Activated naive CD8-positive, alpha-beta T cell (primary cell): ENCODE results near the gene KPNA1.
A peak's percentile ranks its signal among the peaks of the same experiment; 100 is the strongest.
"Not testable (repeated sequence)": the region's sequence is repeated elsewhere in the genome, so short reads cannot be mapped to it uniquely, and the experiment has no call there.

Experiments
- H3K27ac Mint-ChIP-seq: one replicate; pipeline ENCODE4 v1.8.0; 2021; ENCODE audit warnings: mixed read lengths
- H3K27me3 Mint-ChIP-seq: one replicate; pipeline ENCODE4 v1.8.0; 2021; ENCODE audit warnings: mixed read lengths
- H3K36me3 Mint-ChIP-seq: one replicate; pipeline ENCODE4 v1.8.0; 2021; ENCODE audit warnings: mixed read lengths
- H3K4me1 Mint-ChIP-seq: one replicate; pipeline ENCODE4 v1.8.0; 2021; ENCODE audit warnings: low read depth, mixed read lengths
- H3K4me3 Mint-ChIP-seq: one replicate; pipeline ENCODE4 v1.8.0; 2021; ENCODE audit warnings: mild to moderate bottlenecking, mixed read lengths
- H3K9me3 Mint-ChIP-seq: one replicate; pipeline ENCODE4 v1.8.0; 2021; ENCODE audit warnings: low read depth, mixed read lengths

The KPNA1 gene

DNA sequence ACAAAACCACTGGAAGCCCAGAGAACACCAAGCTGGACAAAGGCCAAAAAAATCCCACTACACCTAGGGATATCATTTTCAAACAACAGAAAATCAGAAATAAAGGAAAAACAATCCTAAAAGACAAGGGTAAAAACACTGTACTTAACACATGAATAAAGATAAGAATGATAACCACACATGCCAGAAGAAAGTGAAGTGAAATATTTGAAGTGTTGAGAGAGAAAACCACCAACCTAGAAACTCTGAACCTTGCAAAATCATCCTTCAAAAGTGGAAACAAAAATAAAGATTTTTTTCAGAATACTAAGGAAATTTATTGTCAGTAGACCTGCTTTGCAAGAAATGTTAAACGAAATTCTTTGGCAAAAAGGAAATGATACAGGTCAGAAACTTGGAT, 45.1 kb downstream of the KPNA1 start:
- Mint-ChIP-seq H3K4me1 (peaks cover 66% of the 10 kb centered on the region), H3K27ac (peak overlapping the region; percentile 61)

DNA sequence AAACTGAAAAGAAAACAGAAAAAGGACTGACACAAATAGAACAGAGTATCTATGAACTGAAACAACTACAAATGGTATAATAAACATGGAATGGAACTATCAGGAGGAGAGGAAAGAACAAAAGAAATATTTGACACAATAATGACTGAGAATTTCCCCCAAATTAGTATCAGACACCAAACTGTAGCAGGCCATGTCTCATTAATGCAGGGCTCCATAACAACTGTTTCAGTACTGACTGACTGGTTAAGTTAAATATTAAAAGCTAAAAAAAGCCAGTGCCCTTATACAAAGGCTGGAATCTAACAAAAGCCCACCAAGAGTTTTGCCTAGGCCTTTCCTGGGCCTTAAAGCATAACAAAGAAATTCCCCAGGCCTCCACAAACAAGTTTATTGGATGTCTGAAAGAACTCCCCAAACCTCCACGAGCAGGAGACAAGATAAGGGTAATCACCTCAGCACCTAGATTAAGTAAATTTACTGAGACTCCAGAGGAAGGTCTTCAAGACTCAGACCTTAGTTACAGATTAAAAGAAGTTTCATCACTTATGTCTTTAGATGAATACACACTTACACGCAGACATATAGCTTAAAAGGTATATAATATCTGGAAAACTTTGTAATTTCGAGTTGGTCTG, 45.7 kb downstream of the KPNA1 start:
- Mint-ChIP-seq H3K4me1 (peaks cover 60% of the 10 kb centered on the region), H3K9me3 (no peaks in the 10 kb centered on the region), H3K4me3 (no peak overlapping the region), H3K27me3 (no peaks in the 10 kb centered on the region), H3K36me3 (peaks cover 8% of the 10 kb centered on the region), H3K27ac (peak overlapping the region; percentile 31)

More for the DNA sequence above, 45.1 kb downstream of the KPNA1 start:
- no peaks in the 10 kb centered on the region for H3K9me3 Mint-ChIP-seq
- peak overlapping the region; percentile 54 for H3K4me3 Mint-ChIP-seq
- no peaks in the 10 kb centered on the region for H3K27me3 Mint-ChIP-seq
- peaks cover 10% of the 10 kb centered on the region for H3K36me3 Mint-ChIP-seq

DNA sequence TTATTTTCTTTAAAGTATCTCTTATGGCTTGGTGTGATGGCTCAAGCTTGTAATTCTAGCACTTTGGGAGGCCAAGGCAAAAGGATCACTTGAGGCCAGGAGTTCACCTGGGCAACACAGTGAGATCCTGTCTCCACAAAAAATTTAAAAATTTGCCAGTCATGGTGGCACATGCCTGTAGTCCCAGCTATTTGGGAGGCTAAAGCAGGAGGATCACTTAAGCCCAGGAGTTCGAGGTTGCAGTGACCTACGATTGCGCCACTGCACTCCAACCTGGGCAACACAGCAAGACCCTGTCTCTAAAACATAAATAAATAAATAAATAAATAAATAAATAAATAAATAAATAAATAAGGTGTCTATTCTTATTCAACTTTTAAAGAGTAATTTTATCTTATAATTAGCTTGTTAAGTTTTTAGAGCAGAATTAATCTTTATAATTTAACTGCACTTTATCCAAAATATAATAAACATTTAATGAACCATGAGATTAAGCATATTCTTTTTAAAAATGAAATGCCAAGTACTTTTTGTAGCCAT, 48.0 kb downstream of the KPNA1 start:
- Mint-ChIP-seq H3K36me3 (peaks cover 5% of the 10 kb centered on the region), H3K9me3 (no peaks in the 10 kb centered on the region), H3K27me3 (no peaks in the 10 kb centered on the region), H3K4me3 (no peak overlapping the region), H3K27ac (no peak overlapping the region), H3K4me1 (peaks cover 40% of the 10 kb centered on the region)

DNA sequence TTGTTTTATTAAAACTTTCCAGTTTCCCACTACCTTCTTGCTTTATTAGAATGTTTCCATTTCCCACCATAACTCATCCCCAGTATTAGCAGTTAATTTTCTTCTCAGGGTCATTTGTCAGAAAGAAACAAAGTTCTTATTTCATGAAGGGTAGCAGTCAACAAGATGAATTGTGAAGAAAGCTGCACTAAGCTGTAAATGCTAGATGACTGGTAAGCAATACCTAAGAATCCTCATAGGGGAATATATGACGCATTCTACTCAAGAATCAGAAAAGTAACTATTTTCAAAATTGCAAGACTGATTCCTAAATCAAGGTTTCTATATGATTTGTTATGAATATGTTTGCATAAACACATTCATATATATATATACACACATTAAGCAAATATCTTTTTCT, 50.1 kb downstream of the KPNA1 start:
- Mint-ChIP-seq H3K27ac (peak overlapping the region; percentile 73), H3K36me3 (peaks cover 8% of the 10 kb centered on the region)

DNA sequence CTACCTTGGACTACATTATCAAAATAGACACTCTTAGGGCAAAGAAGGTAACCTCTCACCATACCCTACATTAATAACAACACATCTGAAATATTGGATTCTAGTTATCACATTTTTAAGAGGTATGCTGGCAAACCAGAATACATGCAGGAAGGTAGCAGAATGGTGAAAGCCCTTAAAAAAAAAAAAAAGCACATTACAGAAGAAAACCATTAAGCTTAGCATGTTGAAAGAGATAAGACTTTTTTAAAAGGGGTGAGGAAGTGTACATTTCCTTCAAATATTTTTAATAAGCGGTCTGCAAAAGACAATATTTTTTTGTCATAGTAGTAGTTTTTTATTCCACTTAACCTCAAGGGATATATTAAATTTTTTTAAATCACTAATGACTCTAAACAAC, 52.3 kb downstream of the KPNA1 start:
- Mint-ChIP-seq H3K27ac (no peak overlapping the region), H3K9me3 (no peaks in the 10 kb centered on the region), H3K4me3 (no peak overlapping the region), H3K36me3 (peaks cover 12% of the 10 kb centered on the region), H3K4me1 (peaks cover 6% of the 10 kb centered on the region), H3K27me3 (no peaks in the 10 kb centered on the region)

More for the DNA sequence above, 50.1 kb downstream of the KPNA1 start:
- peaks cover 25% of the 10 kb centered on the region for H3K4me1 Mint-ChIP-seq
- H3K9me3 Mint-ChIP-seq, result no peaks in the 10 kb centered on the region
- no peak overlapping the region for H3K4me3 Mint-ChIP-seq
- H3K27me3 Mint-ChIP-seq, result no peaks in the 10 kb centered on the region

DNA sequence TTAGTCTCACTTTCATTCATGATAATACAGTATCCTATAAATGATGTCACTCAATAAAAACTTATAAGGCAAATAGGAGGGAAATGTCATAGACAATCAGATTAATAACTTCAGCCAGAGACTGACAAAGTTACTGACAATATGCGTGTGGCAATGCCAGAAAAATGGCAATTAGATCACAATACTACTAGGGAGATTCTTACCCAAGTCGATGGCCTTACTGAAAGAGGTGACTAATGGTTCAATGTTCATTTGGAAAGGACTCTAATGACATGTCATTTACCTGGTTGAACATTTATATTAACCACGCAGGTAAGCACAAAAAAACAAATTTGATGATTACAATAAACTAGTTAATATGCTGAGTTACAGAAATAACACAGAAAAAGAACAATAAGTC, 52.9 kb downstream of the KPNA1 start:
- H3K9me3 Mint-ChIP-seq, result no peaks in the 10 kb centered on the region
- H3K27ac Mint-ChIP-seq, result no peak overlapping the region
- peaks cover 9% of the 10 kb centered on the region for H3K36me3 Mint-ChIP-seq
- H3K27me3 Mint-ChIP-seq, result no peaks in the 10 kb centered on the region
- no peak overlapping the region for H3K4me3 Mint-ChIP-seq
- H3K4me1 Mint-ChIP-seq, result peaks cover 4% of the 10 kb centered on the region

DNA sequence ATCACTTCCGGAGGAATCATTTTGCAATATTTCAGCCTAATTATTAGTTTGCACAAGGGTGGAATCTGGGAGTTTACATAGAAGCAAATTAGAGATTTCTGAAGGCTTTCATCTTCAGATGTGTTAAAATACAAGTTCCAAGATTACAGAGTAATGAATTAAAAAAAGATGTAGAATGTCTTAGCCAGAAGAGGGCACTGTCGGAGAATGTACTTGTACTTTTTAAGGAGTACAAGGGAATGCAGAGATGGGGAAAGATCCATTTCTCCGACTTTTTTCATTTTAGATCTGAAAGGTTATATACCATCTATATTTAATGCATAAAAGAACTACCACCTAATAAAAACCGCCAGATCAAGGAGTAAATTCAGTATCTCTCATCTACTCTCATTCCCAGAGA, 55.7 kb downstream of the KPNA1 start:
- no peaks in the 10 kb centered on the region for H3K27me3 Mint-ChIP-seq
- peaks cover 13% of the 10 kb centered on the region for H3K36me3 Mint-ChIP-seq
- H3K9me3 Mint-ChIP-seq, result no peaks in the 10 kb centered on the region
- H3K27ac Mint-ChIP-seq, result no peak overlapping the region
- no peak overlapping the region for H3K4me3 Mint-ChIP-seq
- peaks cover 4% of the 10 kb centered on the region for H3K4me1 Mint-ChIP-seq

DNA sequence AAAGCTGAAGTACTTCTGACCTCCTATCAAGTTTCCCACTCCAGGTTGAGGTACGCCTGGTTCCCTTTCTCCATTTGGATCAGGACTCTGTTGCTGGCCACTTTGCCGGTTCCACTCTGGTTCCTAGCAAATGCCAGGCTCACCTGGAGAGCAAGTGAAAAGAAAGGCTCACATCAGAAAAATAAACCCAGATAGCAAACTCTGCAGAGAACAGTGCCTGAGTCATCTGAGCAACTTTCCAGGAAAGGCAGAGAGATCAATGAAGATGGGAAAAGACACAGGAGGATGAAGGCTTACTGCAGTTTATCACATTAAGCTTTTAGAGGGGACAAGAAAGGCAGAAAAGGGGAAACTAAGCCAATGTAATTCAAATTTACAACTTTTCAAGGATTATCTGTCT, 57.0 kb downstream of the KPNA1 start:
- Mint-ChIP-seq H3K9me3 (no peaks in the 10 kb centered on the region), H3K36me3 (peaks cover 13% of the 10 kb centered on the region), H3K4me1 (peaks cover 4% of the 10 kb centered on the region), H3K27ac (peak overlapping the region; percentile 34), H3K27me3 (no peaks in the 10 kb centered on the region), H3K4me3 (no peak overlapping the region)

DNA sequence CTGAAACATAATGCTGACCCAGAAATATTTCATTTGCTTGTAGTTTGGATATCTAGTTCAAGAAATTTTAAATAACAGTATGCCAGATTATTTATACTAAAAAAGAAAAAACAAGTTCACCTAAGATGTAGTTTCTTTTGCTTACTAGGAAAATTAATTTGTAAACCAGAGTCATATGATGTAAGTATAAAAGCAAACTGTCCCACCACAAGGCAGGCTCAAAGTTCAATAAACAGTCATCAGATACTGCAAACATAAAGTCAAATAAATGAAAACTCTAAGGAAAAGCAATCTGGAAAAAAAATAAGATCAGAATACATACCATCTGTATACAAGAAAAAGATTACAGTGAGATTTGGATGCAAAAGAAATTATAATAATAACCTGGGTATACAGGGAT, 58.7 kb downstream of the KPNA1 start:
- peaks cover 8% of the 10 kb centered on the region for H3K36me3 Mint-ChIP-seq
- H3K4me3 Mint-ChIP-seq, result no peak overlapping the region
- H3K27me3 Mint-ChIP-seq, result no peaks in the 10 kb centered on the region
- no peaks in the 10 kb centered on the region for H3K9me3 Mint-ChIP-seq
- H3K27ac Mint-ChIP-seq, result no peak overlapping the region
- peaks cover 1% of the 10 kb centered on the region for H3K4me1 Mint-ChIP-seq

DNA sequence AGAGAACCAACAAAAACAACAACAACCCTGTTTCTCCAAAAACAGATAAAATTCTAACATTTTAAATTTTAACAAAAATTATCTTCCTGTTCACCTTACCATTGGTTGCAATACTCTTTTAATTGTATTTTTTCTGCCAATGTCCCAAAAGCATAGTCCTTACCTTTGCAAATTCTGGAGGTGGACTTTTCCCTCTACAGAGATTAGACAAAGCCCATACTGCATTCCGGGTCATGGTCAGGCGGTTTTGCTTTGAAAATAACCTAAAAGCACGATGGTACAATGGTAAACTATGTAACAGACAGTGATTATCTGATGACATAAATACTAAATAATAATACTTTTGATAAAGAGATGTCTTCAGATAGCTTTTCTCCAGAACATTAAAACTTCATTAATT, 63.4 kb downstream of the KPNA1 start:
- no peak overlapping the region for H3K27ac Mint-ChIP-seq
- peaks cover 31% of the 10 kb centered on the region for H3K36me3 Mint-ChIP-seq
- H3K27me3 Mint-ChIP-seq, result no peaks in the 10 kb centered on the region
- no peak overlapping the region for H3K4me3 Mint-ChIP-seq
- H3K4me1 Mint-ChIP-seq, result peaks cover 11% of the 10 kb centered on the region
- no peaks in the 10 kb centered on the region for H3K9me3 Mint-ChIP-seq

DNA sequence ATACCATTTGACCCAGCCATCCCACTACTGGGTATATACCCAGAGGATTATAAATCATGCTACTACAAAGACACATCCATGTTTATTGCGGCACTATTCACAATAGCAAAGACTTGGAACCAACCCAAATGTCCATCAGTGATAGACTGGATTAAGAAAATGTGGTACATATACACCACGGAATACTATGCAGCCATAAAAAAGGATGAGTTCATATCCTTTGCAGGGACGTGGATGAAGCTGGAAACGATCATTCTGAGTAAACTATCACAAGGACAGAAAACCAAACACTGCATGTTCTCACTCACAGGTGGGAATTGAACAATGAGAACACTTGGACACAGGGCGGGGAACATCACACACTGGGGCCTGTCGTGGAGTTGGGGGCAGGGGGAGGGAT, 66.5 kb downstream of the KPNA1 start:
- peaks cover 41% of the 10 kb centered on the region for H3K36me3 Mint-ChIP-seq

DNA sequence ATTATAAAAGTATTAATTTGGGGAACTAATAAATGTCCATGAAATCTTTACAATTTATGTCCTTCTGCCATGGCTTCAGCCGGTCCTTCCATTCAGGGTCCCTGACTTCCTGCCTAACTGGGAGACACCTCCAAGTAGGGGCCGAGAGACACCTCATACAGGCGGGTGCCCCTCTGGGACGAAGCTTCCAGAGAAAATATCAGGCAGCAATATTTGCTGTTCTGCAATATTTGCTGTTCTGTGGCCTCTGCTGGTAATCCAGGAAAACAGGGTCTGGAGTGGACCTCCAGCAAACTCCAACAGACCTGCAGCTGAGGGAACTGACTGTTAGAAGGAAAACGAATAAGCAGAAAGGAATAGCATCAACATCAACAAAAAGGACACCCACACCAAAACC, 70.2 kb downstream of the KPNA1 start:
- peaks cover 15% of the 10 kb centered on the region for H3K4me1 Mint-ChIP-seq
- not testable (repeated sequence) for H3K4me3 Mint-ChIP-seq, H3K27me3 Mint-ChIP-seq, H3K27ac Mint-ChIP-seq, H3K9me3 Mint-ChIP-seq
- H3K36me3 Mint-ChIP-seq, result peaks cover 52% of the 10 kb centered on the region

More for the DNA sequence above, 66.5 kb downstream of the KPNA1 start:
- not testable (repeated sequence) for H3K9me3 Mint-ChIP-seq, H3K27me3 Mint-ChIP-seq, H3K27ac Mint-ChIP-seq, H3K4me3 Mint-ChIP-seq
- peaks cover 15% of the 10 kb centered on the region for H3K4me1 Mint-ChIP-seq

DNA sequence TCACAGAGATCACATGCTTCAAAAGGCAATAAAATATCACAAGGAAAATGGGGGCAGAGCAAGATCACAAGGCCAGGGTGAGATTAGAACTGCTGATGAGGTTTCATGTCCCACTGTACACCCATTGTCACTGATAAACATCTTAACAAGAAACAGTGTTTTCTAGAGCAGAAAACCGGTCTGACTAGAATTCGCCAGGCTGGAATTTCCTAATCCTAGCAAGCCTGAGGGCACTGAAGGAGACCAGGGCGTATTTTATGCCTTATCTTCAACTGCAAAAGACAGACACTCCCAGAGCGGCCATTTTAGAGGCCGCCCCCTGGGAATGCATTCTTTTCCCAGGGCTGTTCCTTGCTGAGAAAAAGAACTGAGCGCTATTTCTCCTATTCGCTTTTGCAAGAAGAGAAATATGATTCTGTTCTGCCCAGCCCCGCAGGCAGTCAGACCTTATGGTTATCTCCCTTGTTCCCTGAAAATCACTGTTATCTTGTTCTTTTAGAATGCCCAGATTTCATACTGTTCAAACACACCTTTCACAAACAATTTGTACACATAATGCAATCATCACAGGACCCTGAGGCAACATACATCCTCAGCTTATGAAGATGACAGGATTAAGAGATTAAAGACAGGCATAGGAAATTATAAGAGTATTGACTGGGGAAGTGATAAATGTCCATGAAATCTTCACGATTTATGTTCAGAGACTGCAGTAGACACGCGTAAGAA, 70.8 kb downstream of the KPNA1 start:
- not testable (repeated sequence) for H3K9me3 Mint-ChIP-seq, H3K27me3 Mint-ChIP-seq, H3K4me3 Mint-ChIP-seq, H3K27ac Mint-ChIP-seq
- peaks cover 47% of the 10 kb centered on the region for H3K36me3 Mint-ChIP-seq
- H3K4me1 Mint-ChIP-seq, result peaks cover 15% of the 10 kb centered on the region

DNA sequence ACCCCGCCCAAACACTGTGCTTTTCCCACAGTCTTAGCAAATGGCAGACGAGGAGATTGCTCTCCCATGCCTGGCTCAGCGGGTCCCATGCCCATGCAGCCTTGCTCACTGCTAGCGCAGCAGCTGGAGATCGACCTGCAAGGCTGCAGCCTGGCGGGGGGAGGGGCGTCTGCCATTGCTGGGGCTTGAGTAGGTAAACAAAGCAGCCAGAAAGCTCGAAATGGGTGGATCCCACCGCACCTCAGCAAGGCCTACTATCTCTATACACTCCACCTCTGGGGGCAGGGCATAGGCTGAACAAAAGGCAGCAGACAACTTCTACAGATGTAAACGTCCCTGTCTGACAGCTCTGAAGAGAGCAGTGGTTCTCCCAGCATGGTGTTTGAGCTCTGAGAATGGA, 71.6 kb downstream of the KPNA1 start:
- Mint-ChIP-seq H3K27me3 (no peaks in the 10 kb centered on the region), H3K4me1 (peaks cover 13% of the 10 kb centered on the region), H3K9me3 (no peaks in the 10 kb centered on the region), H3K36me3 (peaks cover 42% of the 10 kb centered on the region), H3K27ac (no peak overlapping the region), H3K4me3 (no peak overlapping the region)

DNA sequence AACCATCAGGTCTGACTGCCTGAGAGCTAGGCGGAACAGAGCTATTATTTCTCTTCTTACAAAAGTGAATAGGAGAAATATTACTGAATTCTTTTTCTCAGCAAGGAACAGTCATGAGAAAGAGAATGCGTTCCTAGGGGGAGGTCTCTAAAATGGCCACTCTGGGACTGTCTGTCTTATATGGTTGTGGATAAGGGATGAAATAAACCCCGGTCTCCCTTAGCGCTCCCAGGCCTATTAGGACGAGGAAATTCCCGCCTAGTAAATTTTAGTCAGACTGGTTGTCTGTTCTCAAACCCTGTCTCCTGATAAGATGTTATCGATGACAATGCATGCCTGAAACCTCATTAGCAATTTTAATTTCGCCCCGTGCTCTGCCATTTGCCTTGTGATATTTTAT, 78.8 kb downstream of the KPNA1 start:
- Mint-ChIP-seq H3K4me3 (no peak overlapping the region), H3K4me1 (no peaks in the 10 kb centered on the region), H3K9me3 (peaks cover 5% of the 10 kb centered on the region), H3K27me3 (no peaks in the 10 kb centered on the region), H3K27ac (no peak overlapping the region), H3K36me3 (peaks cover 36% of the 10 kb centered on the region)
